ENCODE results near the gene KIRREL2. TPM values are rescaled to one million over a fixed set of nuclear protein-coding genes. Genes with fewer than 3 reads are reported as not detected.

The KIRREL2 gene
- total and polyA plus RNA-seq, 9 of the 15 experiments (the other 6 are each of a cell fraction or from before 2014, with no cell fraction given), result 0.01 to 0.12 (median 0.09) TPM; not detected in 4

GRCh38 chr19:35847911-35848310 lies 8.8 kb upstream of the KIRREL2 start:
- 2% methylated on average over 7 of the region's 8 CpGs for WGBS (ENCODE audit: insufficient coverage, low coverage, missing lambda C conversion rate)

More at GRCh38 chr19:35847911-35848310, 8.8 kb upstream of the KIRREL2 start:
- in situ Hi-C loops (cut with MboI), result no loop called here
- peaks cover 32 to 63% of the 10 kb centered on the region in 2 experiments for H3K27me3 ChIP-seq (ENCODE audit: control insufficient read depth in 2 of 2, insufficient read depth in 2 of 2, low read length in 2 of 2)
- H3K4me1 ChIP-seq (replicated peaks in 1 of 2; ENCODE audit: control insufficient read depth in 2 of 2, insufficient read depth in 2 of 2, low read length in 2 of 2), result peaks cover 9 to 38% of the 10 kb centered on the region in 2 experiments
- no peaks in the 10 kb centered on the region for H3K36me3 ChIP-seq (ENCODE audit: control insufficient read depth, insufficient read depth, low read length)
- ATAC-seq, result no peak
- intact Hi-C loops (cut with micrococcal nuclease), result no loop called here
- H2AFZ ChIP-seq (ENCODE audit: low read depth, low read length), result no peak overlapping the region
- CTCF ChIA-PET (ENCODE audit: low intra/inter-chr PET ratio), result no interaction called here
- POLR2A ChIA-PET, result interaction anchor here (1.0 kb wide), 1 partner anchor 176 kb away, joined by 3 read pairs; no protein-coding TSS in a partner anchor
- H3K4me3 ChIP-seq, result no peak overlapping the region
- peaks cover 8% of the 10 kb centered on the region for H3K9me1 ChIP-seq (ENCODE audit: control insufficient read depth, insufficient read depth, low read length)
- TF ChIP-seq ZNF507 (tag; conservative IDR thresholded peaks at IDR 0.05), result no peak
- no peak for TF ChIP-seq CTBP1 (IDR thresholded peaks at IDR 0.05; ENCODE audit: borderline replicate concordance)
- TF ChIP-seq MXD1 (CRISPR knock-in tag; IDR thresholded peaks at IDR 0.05; ENCODE audit: borderline replicate concordance, poor library complexity, severe bottlenecking), result no peak
- TF ChIP-seq CREM (IDR thresholded peaks at IDR 0.05; ENCODE audit: low read depth), result no peak
- no peak for TF ChIP-seq RBM15 (IDR thresholded peaks at IDR 0.05; ENCODE audit: insufficient read depth, low read length)
- TF ChIP-seq ZNF655 (CRISPR knock-in tag; IDR thresholded peaks at IDR 0.05), result no peak
- no peak for TF ChIP-seq TEAD2 (tag; IDR thresholded peaks at IDR 0.05)
- no peak overlapping the region for H3K4me2 ChIP-seq (ENCODE audit: insufficient read depth, low read length)
- H4K20me1 ChIP-seq (replicated peaks; ENCODE audit: control insufficient read depth, insufficient read depth, low read length), result peaks cover 18% of the 10 kb centered on the region
- H3K9me3 ChIP-seq (replicated peaks; ENCODE audit: control insufficient read depth, insufficient read depth, low read depth, low read length), result no peaks in the 10 kb centered on the region
- no peak for DNase-seq (ENCODE audit: extremely low read depth in 1 of 4, low spot score in 3 of 4)
- no peak overlapping the region for H3K27ac ChIP-seq (ENCODE audit: extremely low read depth, low read depth, low read length)
- H3K9ac ChIP-seq (ENCODE audit: insufficient read depth in 1 of 2, low read depth in 2 of 2, low read length in 2 of 2), result no peak overlapping the region
- BruUV-seq (replicated peaks), result no TSS peak
- no peaks in the 10 kb centered on the region for H3K79me2 ChIP-seq (ENCODE audit: control insufficient read depth, insufficient read depth, low read length)
- no peak for FAIRE-seq
